NCI-H526 treated with DMSO at 0.1 percent for 48 hours (cell line): ENCODE measurements around the gene DNAJC7.
"Not testable (repeated sequence)": the region's sequence is repeated elsewhere in the genome, so short reads cannot be mapped to it uniquely, and the experiment has no call there.

Experiments
- DNase-seq: peaks from one replicate; lab custom pipeline; 2025; lab: John Stamatoyannopoulos, UW

DNAJC7 gene

GRCh38 chr17:42041619-42042018, 24.4 kb upstream of the DNAJC7 start:
- DNase-seq = no peak

GRCh38 chr17:42040818-42041217, 23.6 kb upstream of the DNAJC7 start:
- DNase-seq = no peak

DNA sequence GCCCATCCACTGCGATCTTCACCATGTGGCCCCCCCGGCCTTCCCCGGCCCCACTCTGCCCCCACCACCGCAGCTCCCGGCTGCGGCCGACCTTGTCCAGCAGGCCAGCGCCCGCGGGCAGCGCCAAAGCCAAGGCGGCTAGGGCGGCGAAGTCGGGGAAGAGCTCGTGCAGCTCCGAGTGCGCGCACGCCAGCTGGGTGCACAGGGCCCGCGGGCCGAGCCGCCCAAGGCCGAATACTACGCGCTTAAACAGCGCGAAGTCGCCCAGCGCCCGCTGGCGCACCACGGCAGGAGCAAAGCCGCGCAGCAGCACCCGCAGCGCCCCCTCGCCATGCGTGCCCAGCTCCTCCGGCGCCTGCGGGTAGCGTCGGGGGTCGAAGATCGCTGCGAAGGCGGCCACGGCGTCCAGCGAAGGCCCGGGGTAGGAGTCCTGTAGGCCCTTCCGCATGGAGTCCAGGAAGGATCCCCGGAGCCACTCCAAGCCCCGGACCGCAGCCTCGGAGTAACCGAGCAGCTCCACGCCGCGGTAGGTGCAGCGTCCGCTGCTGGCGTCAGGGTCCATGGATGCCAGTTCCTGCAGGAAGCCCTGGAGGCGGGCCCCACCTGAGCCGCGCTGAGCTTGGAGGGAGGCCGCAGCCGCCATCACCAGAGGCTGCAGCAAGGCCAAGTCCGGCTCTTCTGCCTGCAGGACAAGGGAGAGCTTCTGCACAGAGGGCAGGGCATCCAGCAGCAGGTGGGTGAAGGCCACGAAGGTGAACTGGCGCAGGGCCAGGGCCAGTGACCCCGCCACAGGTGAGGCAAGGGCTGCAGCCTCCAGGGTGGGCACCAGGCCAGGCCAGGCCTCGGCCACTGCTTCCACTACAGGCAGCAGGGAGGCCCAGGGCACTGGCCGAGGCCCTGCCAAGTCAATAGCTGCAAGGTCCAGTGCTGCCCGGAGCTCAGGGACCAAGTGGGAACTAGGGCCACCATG, 22.8 kb upstream of the DNAJC7 start:
- DNase-seq = no peak

DNA sequence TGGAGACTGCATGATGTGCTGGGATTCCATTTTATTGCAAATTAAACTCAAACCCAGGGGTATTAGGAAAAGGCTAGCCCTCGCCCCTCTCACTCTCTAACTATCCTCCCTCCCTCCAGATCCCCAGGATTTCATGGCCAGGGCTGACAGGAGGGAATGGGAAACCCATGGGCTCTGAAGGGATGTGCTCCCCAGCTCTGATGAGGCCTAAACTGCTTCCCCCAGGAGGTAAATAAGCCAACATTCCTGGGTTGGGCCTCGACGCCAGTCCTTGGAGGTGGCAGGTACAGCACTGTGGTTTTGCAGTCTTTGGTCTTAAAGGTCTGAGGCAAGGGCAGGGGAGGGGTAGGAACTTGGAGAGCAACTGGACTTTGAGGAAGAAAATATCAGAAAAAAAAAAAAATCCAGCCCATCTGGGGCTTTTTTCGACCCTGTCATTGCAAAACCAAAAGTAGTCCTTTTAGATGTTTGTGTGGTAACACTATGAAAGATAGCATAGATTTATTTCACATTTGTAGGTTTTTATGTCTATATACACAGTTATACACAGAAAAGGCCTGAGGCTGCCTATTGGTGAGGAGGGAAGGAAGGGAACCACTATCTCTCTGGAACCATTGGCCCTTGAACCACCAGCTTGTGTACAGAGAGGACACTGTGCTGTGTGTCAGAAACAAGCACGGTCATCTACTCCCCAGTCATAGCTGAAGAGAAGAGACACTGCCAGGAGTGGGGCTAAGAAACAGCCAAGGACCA, 21.2 kb upstream of the DNAJC7 start:
- DNase-seq = no peak

DNA sequence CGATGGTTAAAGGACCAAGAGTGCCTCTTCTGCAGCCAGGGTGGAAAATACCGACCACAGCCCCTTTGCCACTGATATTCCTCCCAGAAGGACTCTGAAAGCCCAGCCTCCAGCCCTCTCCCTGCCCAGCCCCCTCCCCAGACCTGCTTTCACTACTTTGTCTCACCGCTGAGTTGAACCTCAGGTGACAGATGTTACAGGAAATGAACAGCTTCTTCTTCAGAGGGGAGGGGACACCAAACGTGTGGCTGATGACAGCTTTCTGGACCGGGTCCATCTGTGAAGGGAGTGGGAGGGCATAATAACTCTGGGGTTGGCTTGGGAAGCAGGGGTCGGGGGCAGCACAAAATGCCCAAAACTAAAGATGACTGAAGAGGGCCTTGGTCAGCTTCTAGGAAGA, 16.8 kb upstream of the DNAJC7 start:
- no peak for DNase-seq

GRCh38 chr17:42031584-42031983, 14.3 kb upstream of the DNAJC7 start:
- DNase-seq = no peak

DNA sequence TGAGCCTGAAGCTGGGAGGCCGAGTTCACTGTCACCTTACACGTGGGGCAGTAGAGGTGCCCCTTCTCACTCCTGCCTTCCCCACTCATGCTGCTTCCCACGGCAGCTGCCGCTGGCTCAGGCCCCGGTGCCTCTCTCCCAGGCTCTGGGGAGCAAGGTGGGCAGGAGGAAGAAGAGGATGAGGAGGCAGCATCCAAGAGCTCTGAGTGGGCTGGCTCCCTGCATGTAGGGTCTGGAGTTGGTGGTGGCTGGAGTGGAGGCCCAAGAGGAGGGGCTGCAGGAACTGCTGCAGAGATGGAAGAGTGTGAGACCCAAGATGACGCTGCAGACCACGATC, 11.5 kb upstream of the DNAJC7 start:
- no peak for DNase-seq

DNA sequence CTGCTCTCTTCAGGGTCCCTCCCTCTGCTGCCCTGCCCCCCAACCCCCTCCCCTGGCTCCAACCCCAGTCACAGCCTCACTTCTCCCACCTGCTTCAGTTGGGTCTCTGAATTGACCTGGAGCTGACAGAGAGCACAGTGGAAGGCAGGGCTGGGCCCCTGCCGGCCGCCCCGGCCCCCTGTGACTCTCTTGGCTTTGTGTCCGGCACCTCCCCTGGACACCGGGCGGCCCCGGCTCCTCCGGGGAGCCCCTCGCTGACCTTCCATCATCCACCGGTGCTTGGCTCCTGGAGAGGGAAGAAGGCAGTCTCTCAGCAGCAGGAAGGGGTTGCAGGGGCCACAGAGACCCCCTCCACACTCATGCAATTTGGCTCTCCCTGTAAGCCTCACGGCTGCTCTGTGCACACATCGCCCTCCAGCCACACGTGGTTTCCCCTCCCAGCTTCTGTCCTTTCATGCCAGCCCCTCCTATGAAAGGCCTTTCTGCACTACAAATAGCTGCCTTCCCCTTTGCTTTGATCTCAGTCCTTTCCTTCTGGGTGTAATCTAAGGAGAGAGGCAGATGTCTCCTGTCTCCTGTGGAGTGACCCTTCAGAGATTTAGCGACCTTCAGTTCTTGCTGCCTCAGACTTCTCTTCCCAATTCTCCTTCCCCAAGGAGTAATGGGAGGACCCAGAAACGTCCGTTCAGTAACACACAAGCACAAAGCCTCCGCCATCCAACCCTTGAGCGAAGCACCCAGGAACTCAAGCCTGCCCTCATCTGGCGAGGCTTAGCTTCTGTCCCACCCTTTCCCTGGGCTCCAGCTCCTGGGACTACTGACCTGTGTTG, 10.9 kb upstream of the DNAJC7 start:
- no peak for DNase-seq

DNA sequence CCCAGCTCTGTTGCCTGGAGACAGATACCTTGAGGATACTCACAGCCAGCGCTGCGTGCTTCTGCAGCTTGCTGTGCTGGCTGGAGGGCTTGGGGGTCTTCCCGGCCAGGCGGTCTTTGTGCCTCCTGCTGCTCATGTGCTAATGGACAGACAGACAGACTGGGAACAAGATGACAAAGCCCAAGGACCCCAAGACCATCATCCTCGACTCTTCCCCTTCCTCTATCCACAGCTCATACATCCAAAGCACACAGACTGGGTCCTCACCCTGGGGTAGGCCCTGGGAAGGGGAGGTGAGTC, 10.3 kb upstream of the DNAJC7 start:
- DNase-seq = no peak

DNA sequence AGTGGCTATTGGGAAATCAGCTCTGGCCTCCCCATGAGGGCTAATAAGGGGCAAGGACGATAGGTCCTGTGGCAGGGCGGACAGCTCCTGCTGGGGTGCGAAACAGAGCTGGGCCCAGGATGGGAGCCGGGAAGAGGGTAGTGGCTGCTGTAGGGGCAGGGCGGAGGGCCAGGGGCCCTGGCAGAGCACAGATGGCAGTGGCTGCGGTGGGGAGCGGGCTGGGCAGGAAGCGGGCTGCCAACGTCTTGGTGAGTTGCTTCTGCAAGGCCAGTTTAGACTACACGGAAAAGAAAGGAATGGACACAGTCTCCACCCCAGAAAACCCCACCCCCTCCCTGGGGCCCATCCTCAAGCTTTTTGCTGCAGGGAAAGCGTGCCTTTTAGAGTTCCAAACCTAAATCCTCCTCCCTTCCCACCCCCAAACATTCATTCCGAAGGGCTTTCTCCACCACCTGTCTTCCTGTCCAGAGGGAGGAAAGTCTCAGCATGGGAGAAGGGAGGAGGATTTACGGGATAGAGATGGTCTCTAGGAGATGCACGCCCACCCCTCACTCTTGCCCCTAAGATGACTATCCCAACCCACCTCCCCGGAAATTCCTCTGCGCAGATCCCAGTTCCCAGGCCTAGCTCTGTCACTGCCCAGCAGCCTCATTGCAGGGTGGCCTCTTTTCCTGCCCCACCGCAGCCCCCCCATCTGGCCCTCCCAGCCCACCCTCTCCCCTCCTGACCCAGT, 9.8 kb upstream of the DNAJC7 start:
- no peak for DNase-seq

GRCh38 chr17:42025936-42026335, 8.7 kb upstream of the DNAJC7 start:
- no peak for DNase-seq

DNA sequence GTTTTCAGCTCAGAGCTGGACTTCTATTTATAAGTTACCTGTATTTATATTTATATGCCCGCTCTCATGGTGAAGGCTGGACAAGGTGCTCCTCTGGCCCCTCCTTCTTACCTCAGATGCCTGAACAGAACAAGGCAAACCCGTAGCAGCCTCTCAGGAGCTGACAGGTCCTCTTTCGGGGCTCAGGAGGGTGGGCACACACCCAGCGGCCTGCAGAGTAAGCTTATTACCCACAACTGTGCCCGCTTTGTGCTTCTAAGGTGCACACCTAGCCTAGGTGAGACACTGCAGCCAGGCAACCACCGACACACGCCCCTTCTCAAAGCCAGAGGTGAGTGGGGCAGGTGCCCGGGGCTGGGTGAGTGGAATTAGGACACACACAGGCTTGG, 7.9 kb upstream of the DNAJC7 start:
- no peak for DNase-seq

- no peak for DNase-seq
These were observed 6.5 kb upstream of the DNAJC7 start for GRCh38 chr17:42023524-42024349.

DNA sequence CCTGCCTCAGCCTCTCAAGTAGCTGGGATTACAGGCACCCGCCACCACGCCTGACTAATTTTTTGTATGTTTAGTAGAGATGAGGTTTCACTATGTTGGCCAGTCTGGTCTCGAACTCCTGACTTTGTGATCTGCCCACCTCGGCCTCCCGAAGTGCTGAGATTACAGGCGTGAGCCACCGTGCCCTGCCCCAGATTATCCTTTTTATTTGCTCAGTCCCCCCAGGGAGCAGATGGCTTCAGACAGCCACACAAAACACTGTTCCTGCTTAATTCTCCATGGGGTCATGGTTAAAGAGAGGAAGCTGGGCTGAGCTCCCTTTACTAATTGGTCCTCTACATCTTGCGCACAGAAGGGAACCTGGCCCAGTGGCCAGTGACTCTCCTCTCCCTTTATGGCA, 3.6 kb upstream of the DNAJC7 start:
- DNase-seq = not testable (repeated sequence)

DNA sequence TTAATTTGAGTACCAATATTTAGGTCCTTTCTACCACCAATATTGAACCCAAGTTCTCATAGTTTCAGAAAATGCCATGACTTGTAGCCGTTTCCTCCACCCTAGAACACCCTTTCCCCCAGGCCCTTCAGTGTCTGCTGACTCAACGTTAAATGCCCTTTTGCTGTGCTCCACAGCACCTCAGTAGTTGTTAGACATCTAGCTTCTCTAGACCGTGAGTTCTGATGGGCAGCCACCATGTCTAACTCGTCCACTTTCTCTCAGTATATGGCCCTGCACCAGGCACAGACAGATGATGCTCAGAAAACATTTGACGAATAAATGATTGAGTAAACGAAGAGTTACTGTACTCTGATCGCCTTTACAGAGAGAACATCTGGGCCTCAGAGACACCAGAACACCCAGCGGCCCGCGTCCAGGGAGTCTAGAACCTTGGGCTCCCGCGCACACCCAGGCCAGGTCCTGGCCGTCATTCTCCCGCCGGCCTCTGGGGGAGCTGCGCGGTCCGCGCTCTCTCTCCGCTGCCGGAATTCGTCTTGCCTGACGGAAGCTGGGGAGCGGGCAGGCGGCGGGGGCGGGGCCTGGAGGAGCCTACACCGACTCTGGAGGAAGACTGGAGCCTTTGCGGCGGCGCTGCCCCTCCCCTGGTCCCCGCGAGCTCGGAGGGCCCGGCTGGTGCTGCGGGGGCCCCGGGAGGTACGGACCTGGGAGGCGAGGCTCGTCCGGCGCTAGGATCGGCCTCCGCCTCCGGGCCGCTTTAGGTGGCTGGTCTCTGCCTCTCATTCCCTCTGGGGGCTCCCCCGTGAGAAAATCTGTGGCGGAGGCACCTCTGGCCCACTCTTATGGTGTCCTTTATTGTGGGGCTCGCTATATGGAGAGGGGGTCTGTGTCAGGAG, 2.5 kb upstream of the DNAJC7 start, which contains the start of gene NKIRAS2:
TSS of gene NKIRAS2 (plus strand) at position 582 of the 896 bp plus-strand sequence. CDS start 1,488 bp downstream, outside the sequence.
- DNase-seq = peak; percentile 65

- DNase-seq = no peak
These were observed 1.7 kb upstream of the DNAJC7 start for GRCh38 chr17:42018988-42019387.

DNA sequence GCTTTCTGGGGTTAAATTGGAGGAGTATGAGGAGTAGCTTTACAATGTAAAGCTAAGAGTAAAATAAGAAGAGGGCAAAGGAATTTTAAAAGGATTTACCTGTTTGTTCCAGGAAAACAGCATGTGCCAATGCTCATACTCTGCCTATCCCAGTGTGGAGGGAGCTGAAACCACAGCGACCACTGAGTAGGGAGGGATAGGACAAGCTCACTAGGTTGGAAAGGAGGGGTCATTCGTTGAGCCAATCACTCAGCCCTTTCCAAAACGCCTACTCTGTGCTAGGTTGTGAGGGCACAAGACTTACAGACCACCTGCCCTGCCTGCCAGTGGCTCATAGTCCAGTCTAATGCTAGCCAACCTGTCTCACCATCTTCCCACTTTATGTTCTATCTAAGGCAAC, 1.1 kb upstream of the DNAJC7 start:
- DNase-seq = no peak

DNA sequence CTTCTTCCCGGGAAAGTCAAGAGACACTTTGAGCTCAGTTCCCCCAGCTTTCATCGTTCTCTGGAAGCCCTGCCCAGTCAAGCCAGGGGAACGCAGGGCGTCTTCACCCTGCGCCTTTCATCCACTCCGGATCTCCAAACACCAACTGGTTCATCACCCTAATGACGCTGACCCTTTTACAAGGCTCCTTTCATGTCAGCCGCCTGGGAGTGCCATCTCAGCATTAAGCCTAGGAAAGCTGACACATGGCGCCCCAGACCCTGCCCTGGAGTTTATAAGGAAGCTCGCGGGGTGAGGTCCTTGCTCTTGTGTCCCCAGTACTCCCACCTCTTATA, 594 bp upstream of the DNAJC7 start:
- no peak for DNase-seq

GRCh38 chr17:42016411-42016831, 818 bp downstream of the DNAJC7 start:
- DNase-seq = no peak

DNA sequence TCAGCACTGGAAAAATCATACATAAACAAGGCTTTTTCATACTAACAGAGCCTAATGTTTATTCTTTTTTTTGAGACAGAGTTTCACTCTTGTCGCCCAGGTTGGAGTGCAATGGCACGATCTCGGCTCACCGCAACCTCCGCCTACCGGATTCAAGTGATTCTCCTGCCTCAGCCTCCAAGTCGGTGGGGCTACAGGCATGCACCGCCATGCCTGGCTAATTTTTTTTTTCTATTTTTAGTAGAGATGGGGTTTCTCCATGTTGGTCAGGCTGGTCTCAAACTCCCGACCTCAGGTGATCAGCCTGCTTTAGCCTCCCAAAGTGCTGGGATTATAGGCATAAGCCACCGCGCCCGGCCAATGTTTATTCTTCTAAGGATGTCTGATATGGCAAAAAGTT, 3.5 kb downstream of the DNAJC7 start:
- not testable (repeated sequence) for DNase-seq
